ENCODE measurements around the gene ADARB2. TPM values are rescaled to one million over a fixed set of nuclear protein-coding genes. Genes with fewer than 3 reads are reported as not detected.
"Not testable (repeated sequence)": the region's sequence is repeated elsewhere in the genome, so short reads cannot be mapped to it uniquely, and the experiment has no call there.

The ADARB2 gene
- total RNA-seq, 1 donor from 2014 or later: 0.19 TPM

GRCh38 chr10:1274111-1274661 is 463.1 kb downstream of the ADARB2 start:
- DNase-seq (ENCODE audit: low read depth): peak; percentile 35

DNA sequence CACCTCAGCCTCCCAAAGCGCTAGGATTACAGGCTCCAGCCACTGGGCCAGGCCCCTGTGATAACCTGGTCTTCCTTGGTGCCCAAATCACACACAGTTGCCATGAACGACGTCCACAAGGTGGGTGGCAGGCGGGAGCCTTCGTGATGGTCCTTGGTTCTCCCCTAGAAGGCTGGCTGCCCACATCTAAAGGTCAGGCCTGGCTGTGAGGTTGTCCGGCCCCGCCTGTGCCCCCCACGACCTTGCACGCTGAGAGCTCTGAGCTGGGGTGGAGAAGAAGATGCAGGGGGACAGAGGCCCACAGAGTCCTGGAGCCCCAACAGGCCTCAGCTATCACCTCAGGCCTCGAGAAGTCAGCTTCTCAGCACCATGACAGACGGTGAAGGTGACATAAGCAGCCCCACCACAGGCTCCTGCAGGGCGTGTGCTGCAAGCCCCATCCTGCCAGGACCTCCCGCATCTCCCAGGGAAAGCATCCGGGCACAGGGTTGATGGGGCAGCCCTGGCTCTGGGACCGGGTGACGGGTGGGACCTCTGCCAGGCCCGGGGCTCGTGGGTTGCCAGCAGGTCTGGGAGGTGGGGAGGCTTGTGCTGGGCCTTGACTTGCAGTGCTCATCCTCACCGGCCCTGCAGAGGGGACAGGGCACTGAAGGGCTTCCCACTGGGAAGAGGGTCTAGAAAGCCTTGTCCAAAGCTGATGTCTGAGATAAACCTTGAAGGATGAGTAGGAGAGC is 463.8 kb downstream of the ADARB2 start:
- DNase-seq (ENCODE audit: low read depth): no peak

DNA sequence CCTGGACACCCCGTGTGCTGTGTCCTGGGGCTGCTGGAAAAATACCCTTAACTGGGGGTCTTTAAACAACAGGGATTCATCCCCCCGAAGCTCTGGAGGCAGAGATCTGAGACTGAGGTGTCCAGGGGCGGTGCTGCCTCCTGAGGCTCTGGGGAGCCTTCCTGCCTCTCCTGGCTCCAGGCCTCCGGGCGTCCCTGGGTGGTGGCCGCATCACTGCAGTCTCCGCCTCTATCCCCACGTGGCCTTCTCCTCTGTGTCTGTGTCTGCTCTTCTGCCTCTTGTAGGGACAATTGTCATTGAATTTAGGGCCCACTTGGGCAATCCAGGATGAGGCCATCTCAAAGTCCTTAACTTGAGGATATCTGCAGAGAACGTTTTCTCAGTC is 464.6 kb downstream of the ADARB2 start:
- DNase-seq (ENCODE audit: low read depth): no peak

- no peak for DNase-seq (ENCODE audit: low read depth)
Observed at GRCh38 chr10:1272079-1272776, 465.1 kb downstream of the ADARB2 start.

GRCh38 chr10:1270906-1271305 is 466.4 kb downstream of the ADARB2 start:
- DNase-seq (ENCODE audit: low read depth): peak; percentile 35

- no peak for DNase-seq (ENCODE audit: low read depth)
Observed at GRCh38 chr10:1270490-1270889, 466.8 kb downstream of the ADARB2 start.

GRCh38 chr10:1268831-1269230 is 468.5 kb downstream of the ADARB2 start:
- no peak for DNase-seq (ENCODE audit: low read depth)

DNA sequence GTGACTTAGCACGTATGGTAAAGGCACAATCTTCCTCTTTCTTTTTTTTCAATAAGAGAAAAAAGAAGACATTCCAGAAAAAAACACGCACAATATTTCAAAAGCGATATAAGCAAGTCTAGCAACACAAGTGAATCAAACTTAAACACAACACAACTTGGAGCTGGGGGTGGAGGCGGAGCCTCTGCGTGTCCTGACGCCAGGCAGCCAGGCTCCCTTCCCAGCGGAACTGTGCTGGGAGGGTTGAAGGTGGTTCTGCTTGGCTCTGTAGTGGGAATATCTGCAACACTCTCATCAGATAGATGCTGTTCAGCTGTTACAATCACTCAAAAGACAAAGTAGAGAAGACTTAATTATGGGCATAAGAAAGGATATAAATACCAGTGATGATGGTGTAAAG is 469.8 kb downstream of the ADARB2 start:
- DNase-seq (ENCODE audit: low read depth): peak; percentile 45

DNA sequence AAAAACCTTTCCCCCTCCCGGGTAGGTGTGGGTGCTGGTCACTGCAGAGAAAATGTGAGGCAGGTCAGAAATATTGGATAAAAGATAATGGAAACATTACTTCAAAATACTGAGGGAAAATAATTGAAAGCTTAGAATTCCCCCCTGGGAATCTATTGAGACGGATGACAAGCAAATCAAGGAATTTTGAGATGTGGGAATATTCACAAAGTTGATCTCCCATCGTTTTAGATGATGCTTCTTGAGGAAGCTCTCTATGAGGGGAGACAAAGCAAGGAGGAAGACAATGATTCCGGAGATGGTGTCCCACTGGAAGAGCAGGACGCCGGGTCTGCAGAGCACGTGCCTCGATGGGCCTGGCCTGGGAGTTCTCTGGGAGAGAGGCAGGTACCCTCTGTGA is 470.2 kb downstream of the ADARB2 start:
- no peak for DNase-seq (ENCODE audit: low read depth)

DNA sequence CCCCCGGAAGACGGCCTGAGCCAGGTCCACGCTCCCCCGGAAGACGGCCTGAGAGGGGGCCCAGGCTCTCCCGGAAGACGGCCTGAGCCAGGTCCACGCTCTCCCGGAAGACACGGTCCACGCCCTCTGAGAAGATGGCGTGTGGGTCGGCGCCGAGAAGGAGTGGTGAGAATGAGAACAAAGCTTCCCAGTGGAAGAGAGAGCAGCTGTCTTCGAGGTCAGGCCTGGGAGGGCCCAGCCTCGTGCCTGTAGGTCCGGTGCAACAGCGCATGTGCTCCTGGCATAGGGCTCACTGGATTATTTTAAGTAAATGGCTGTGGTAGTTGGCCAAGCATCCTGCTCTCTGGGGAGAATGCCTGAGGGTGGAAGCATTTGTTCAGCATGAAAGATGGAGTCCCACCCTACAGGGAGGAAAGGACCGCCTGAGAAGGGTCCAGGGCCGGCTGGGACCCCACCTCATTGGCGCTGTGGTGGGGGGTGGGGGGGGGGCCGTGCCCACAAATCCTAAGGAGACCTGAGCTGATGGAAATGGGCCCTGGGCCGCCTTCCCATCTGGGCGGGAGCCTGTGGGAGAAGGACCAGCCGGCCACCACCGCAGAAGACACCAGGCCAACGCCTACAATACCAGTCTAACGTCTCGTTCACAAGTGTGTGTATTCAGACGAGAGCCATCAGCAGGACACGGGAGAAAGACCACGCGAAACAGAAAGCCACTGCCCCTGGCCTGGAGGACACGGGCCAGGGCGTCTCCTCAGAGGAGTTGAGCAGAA is 471.1 kb downstream of the ADARB2 start:
- peak; percentile 37 for DNase-seq (ENCODE audit: low read depth)

GRCh38 chr10:1264001-1264400 is 473.3 kb downstream of the ADARB2 start:
- no peak for DNase-seq (ENCODE audit: low read depth)

DNA sequence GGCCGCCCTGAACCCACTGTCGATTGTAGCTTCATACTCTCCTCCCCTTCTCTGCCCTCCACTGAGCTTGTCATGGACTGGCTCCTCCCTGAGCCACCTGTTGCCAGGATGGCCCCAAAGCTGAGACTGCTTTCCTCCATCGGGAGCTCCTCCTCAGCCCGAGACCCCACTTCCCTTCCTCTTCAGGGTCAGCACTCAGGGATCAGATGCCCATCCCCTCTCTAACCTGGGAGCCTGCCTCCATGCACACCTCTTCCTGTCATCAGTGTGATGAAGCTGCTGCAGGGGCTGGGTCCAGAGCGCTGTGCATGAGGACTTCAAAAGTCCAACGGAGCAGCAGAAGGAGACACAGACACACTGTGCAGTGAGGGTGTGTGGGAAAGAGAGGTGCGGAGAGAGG is 480.1 kb downstream of the ADARB2 start:
- DNase-seq (ENCODE audit: low read depth): no peak

- no peak for DNase-seq (ENCODE audit: low read depth)
Observed at GRCh38 chr10:1256432-1256725, 480.9 kb downstream of the ADARB2 start.

DNA sequence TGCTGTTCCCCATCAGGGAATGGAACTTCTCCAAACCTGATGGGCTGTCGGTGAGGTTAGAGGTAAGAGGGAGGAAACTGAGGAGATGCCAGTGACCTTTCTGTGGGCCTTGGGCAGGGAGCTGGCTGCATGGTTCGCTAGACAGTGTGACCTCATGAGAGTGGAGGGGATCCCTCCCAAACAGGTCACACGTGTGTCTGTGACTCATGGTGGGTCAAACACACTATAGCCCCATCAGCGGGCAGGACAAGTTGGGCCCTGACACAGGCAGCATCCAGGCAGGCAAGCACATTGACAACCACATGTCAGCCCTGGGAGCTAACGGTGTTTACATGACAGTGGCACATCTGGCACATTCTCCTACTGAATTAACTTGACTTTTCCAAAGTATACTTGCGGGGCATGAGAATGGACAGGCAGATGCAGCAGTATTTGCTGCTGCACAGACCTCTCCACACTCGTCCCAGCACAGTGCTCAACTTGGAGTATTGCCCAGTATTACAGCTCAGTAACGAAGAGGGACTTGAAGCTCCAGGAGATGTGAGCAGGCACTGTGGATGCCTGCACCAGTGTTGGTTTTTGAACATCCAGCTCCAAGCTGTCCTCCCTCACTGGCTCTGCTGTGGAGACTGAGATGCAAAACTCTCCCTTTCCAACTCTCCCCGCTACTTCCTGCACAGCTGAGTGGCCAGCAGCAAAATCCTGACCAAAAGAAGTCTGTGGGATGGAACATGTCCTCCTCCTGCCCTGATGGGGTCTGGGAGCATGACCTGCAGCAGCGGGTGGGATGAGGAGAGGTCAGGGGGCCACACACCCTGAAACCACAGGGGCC is 481.5 kb downstream of the ADARB2 start:
- no peak for DNase-seq (ENCODE audit: low read depth)

DNA sequence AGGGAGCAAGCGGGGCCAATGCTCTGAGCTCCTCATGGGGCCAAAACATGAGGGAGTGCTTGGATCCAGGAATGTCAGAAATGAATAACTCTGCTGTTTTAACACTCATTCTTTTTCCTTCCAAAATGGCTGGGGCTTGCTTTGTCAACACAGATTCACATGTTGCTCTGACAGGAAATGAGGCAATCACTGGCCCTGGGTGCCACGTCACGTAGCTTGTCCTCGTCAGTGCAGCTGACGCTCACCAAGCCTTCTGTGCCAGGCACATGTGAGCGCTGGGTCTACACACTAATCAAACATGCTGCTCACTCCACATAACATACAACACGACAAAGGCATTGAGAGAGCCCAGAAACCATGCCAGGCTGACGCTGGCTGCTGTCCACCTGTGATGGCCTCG is 482.2 kb downstream of the ADARB2 start:
- DNase-seq (ENCODE audit: low read depth): no peak

- no peak for DNase-seq (ENCODE audit: low read depth)
Observed at GRCh38 chr10:1253523-1254353, 483.6 kb downstream of the ADARB2 start.

GRCh38 chr10:1251769-1252168 is 485.6 kb downstream of the ADARB2 start:
- no peak for DNase-seq (ENCODE audit: low read depth)

- no peak for DNase-seq (ENCODE audit: low read depth)
Observed at GRCh38 chr10:1249142-1249920, 488.0 kb downstream of the ADARB2 start.

DNA sequence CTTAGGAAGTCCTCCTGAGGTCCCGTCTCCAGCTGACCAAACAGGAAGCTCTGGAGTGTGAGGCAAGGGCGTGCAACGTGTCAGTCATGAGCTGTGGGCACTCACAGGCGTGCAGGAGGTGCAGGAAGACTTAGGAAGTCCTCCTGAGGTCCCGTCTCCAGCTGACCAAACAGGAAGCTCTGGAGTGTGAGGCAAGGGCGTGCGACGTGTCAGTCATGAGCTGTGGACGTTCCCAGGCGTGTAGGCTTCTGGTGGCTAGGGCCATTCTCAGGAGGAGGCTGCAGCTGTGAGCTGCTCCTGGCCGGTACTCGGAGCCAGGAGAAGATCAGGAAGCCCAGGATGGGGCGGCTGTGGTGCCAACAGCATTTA is 489.1 kb downstream of the ADARB2 start:
- DNase-seq (ENCODE audit: low read depth): not testable (repeated sequence)

Data from myocyte (in vitro differentiated cells).